Posterior cingulate gyrus (tissue), 11 donors: ENCODE results near the gene FBXW8.
A peak's percentile ranks its signal among the peaks of the same experiment; 100 is the strongest.

Experiments used
- DNase-seq, 10 donors: peaks; one replicate each; pipeline versions ENCODE4 v3.0.0 to v3.0.0-alpha.2; 2020 to 2021; ENCODE audit warnings: mixed read lengths in 3 of 10
- intact Hi-C: fragments of 100-400 bp; cut with DNase I; formaldehyde crosslinking; loops from one replicate; pipeline ENCODE4 v1.15.1; 2023

The FBXW8 gene

DNA sequence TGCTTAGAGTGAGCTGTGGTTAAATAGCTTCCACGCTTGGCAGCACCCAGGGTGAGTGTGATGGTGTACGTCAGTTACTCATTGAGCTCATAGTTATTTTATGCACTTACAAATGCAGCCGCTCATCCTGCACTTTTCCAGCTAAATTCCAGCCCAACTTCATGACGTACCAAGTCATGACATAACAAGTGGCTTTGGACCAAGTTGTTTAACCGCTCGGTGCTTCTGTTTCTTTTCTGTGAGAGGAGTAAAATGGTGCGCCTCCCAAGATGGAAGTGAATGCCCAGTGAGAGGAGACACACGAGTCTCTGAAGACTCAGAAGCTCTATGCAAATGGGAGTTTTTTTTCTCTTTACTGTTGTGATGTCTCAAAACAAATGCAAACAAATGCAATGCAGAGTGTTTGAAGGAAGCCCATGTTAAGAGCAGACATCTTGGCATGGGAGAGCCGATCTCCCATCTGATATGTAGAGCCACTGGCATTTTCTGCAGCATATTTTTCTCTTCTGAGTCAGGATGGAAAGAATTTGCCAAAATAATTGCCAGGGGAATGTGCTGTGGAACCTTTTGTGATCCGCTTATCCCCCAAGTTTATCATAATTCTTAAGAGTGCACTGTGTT lies 72.2 kb downstream of the FBXW8 start:
- intact Hi-C loops, result no loop called here
- no peak for DNase-seq

DNA sequence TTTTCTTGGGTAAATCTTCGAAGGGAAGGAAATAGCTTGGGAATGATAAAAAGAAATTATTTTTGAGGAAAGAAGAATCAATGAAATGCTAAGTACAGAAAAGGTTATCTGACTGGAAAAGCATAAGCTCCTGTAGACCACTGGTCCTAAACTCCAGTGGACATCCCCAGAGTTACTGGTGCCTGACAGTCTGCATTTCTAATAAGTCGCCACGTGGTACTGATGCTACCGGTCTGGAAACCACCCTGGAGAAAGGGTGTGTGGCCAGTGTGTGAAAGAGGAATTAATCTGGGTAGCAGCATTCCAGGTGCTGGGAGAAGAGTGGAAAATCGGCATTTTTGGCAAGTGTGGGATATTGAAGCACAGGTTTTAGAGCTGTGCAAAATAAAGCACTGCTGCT lies 73.3 kb downstream of the FBXW8 start:
- intact Hi-C loops, result no loop called here
- no peak for DNase-seq

DNA sequence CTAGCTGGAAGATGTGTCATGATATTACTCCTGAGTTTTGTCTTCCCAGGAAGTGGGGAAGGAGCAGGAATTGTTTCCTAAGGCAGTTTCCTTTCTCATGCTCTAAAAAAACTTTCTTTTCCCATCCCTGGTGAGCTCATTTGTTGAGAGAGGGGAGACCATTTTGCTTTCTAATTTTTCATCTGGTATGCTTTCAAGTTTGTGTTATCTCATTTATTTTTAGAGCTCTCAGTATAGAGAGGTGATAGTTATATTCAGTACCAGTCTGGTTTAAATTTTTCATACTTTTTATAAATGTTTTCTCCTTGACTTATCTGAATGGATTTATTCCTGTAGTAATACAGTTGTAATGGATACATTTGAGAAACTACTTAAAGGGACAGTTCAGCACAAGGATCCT lies 79.6 kb downstream of the FBXW8 start:
- DNase-seq, result no peak
- intact Hi-C loops, result no loop called here

DNA sequence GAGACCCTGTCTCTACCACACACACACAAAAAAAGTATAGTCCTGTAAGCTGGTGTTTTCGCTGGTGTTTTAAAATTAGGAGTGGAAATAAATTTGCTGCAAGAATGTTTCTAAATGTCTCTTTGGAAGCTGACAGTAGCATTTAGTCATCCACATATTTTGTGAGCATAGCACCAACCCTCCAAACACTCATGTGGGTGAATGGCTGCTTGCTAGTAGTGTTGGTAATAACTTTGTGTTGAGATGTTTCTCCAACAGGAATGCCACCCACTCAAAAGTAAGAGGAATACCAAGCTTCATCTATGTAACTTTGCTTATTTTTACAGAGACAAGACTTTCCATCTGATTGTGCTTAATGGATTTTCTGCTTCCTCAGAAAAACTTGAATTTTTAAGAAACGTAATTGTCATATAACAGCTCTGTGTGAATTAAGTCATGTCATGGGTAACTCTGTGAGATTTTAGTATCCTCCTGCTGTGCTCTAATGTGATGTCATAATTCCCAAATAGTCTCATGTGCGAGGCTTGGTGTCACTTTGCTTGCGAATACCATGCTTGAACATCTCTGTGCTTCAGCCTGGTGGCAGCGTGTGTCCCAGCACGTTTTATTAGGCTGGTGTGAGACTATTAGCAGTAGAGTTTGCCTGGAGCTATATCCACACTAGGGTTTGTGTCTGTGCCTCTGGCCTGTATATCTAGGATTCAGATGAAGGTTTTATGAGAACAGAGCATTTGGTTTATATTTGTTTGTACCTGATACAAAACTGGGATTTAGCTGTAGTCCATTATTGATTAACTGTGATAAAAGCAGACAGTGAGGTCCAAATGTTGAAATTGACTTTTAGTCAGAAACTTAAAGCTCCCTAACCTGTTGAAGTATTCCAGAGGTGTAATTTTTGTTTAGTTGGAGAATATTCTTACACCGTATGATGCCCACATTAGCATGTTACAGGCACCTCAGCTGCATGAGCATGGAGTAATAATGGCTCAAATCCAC lies 80.5 kb downstream of the FBXW8 start:
- intact Hi-C loops, result no loop called here
- no peak for DNase-seq

DNA sequence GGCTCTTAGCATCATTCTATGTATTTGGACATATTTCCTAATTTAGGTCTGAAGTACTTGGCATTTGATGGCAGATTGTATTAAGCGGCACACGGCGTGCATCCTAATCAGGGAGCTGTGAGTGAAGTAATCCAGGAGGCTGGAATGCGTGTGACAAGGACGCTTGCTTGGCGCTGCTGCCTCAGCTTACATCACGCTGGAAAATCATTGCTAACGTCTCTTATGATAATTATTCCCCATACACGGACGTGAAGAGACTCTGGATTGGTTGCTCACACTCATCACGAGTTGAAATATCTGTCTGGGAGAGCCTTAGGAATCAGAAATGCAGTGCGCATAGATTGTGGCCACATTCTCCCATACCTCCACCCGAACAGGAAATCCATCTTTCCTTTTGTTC lies 85.3 kb downstream of the FBXW8 start:
- DNase-seq, result peak in 1 of 10 donors; percentile 83
- intact Hi-C loops, result no loop called here

DNA sequence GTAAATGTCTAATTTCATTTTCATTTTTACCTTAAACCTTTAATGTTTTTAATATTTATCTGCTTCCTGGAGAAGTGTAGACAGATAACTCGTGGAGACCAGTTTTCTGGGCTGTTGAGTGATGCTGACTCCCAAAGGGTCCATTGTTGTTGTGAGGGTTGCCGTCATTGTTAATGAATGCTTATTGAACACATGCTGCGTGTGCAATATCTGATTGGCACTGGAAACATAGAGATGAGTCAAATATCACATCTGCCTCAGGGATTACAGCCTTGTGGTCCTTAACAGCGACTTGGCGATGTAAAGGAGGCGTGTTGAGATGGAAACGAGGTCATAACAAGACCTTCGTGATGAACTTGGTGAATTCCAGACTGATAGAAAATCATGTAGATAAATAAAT lies 85.9 kb downstream of the FBXW8 start:
- DNase-seq, result no peak
- intact Hi-C loops, result no loop called here

DNA sequence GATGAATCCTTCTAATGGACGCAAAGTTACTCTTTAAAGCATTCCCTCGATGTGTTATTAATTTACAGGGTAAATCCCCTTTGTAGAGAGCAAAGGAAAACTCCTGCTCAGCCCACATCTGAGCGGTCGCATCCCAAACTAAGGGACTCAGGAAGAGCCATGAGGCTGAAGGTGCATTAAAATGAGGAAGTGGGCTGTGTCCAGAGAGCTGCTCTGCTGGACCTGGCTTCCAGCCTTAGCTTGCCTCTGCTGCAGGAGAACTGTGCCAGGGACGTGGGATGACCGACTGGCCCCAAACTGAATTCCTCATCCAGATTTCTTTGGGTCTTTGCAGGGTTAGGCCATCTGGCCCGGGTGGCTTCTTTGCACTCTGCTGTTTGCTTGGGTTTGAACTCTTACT lies 88.3 kb downstream of the FBXW8 start:
- intact Hi-C loops, result no loop called here
- no peak for DNase-seq

DNA sequence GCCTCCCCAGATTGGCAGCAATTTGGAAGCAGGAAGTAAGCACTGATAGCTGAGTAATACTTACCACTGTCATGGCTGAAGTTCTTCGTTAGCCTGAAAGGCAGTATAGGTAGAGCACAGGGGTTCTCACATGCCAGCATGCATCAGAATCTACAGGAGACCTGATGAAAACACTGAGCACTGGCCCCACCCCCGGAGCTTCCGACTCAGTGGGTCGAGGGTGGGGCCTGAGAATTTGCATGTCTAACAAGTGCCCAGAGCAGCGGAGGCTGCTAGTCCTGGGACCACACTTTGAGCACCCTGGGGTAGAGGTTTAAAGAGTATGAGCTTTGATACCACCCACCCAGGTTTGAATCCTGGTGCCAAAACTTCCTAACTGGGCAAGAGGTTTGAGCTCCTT lies 89.6 kb downstream of the FBXW8 start:
- DNase-seq, result no peak
- intact Hi-C loops, result no loop called here

DNA sequence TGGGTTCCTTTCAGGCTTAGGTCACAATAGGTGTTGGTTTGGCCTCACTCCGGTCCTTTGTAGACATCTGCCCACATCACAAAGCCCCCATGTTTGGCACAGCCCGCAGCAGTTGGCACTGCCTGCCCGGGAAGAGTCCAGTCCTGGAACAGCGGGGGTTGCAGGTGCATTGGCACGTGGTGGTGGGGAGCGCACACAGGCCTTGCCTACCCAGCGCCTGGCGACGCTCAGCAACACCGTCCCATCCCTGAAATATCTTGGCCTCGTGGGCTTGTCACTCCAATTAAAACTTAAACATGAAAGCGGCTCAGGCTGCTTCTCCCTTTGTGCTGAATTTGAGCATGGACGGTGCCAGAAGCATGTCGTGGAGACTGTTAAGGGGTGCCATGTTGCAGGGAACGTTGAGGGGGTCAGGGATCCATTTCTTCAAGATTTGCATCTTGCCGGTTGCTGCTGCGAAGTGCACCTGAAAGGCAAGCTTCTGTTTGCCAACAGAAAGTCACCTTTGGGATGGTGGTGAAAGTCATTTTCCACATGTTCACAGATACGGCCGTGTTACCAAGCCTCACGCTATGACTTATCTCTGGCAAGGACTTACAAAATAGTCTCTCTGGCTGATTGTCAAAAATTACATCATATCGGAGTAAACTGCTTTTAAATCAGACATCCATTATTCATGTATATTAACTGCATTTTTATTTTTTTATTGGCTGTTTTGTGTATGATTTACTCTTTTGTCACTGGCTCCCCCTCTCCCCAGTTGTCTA lies 91.5 kb downstream of the FBXW8 start:
- DNase-seq, result no peak
- intact Hi-C loops, result no loop called here

DNA sequence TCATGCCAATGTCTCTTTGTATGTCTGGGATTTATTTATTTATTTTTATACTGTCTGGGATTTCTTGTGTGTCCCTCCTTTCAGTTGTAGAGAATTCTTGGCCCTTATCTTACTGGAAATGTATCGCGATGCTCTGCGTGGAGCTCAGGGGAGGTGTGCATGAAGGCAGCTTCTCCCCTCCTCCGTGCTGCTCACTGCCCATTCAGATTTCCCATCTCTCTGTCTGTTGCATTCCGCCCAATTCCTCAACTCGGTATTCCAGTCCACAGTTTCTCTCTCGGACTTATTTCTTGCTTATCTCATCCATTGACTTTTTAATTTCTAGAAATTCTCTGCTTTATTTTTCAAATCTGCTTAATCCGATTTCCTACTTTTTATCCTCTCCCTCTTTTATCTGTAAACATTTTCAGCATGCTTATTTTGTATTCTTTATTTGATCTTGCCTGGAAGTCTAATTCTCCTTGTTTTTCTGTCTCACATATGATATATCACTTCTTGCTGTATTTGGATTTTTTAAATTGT lies 93.2 kb downstream of the FBXW8 start:
- intact Hi-C loops, result no loop called here
- DNase-seq, result no peak

DNA sequence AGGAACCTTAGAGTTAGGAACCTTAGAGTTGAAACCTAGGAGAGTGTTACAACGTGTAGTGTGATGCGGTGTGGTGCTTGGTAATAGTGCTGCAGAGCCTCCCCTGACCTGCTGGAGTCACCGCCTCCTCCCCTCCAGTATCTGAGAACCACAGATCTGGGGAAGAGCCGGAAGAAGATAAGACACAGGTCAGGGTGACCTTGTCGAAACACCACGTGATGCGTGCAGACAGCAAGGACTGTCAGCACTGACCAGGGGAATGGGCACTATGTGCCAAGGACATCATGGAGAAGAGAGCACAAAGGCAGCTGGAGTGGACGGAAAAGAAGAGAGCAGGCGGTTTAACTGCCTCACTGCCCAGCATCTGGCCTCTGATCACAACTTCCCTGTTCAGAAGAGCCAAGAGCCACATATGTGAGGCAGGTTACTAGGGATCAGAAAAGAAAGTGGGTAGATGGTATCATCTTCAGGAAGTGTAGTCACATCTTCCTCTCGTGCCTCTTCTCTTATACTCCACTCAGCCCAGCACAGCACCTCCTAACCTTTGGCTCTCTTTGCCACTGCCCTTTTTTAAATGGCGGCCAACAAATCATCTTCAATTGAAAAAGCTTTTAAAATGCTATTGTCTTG lies 94.8 kb downstream of the FBXW8 start:
- intact Hi-C loops, result no loop called here
- DNase-seq, result no peak

DNA sequence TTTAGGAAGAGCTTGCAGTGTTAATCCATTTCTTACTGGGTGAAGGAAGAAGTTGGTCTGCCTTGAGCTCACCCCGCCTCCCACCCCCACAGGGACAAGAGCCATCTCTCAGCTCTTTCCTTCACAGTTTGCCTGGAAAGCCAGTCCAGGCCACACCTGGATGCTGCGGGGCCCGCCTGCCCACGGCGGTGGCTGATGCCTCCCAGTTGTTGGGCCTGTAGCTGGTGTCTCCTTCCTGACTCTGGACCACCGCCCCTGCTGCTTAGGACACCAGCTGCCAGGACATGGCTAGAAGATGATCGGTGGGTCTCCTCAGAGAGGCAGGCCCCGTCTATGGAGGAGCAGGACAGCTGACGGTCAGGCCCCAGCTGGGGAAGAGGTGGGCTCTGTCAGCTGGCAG lies 95.6 kb downstream of the FBXW8 start:
- no peak for DNase-seq

DNA sequence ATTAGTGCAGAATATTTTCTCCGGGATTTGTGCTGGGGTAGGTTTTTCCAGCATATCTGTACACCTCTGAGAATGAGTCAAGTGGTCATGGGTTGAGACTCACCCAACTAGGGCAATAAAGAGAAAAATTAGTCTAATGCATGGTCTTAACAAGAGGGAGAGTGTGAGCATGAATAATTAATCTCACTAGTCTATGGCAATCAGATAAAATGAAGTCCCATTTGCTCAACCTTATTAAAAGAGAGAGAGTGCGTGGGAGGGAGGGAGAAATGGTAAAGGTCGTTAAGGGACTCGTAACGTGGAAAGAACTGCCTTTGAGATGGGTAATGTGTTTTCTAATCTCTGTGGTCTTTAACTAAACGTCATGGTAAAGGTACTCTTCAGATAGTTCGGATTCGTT lies 96.8 kb downstream of the FBXW8 start:
- intact Hi-C loops, result no loop called here
- DNase-seq, result no peak

More for the DNA sequence above, 95.6 kb downstream of the FBXW8 start:
- intact Hi-C loops, result no loop called here

DNA sequence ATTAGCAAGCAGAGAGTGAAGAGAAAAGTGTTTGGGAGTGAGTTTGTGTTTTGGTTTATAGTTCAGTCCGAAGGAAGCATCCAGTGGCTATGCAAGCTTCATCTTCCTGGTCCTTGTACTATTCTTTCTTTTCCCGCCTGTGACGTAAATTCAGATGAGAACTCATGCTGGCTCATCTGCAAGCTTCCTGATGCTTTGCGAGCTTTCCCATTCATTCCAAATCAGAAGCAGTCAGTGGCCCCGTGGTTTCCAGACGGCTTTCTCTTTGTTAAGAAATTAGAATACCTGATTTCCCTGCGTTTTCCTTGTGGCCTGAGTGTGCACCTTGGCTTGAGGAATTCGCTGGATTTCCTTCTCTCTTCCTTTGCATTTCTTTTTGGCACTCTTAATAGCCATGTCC lies 99.0 kb downstream of the FBXW8 start:
- intact Hi-C loops, result no loop called here
- no peak for DNase-seq

DNA sequence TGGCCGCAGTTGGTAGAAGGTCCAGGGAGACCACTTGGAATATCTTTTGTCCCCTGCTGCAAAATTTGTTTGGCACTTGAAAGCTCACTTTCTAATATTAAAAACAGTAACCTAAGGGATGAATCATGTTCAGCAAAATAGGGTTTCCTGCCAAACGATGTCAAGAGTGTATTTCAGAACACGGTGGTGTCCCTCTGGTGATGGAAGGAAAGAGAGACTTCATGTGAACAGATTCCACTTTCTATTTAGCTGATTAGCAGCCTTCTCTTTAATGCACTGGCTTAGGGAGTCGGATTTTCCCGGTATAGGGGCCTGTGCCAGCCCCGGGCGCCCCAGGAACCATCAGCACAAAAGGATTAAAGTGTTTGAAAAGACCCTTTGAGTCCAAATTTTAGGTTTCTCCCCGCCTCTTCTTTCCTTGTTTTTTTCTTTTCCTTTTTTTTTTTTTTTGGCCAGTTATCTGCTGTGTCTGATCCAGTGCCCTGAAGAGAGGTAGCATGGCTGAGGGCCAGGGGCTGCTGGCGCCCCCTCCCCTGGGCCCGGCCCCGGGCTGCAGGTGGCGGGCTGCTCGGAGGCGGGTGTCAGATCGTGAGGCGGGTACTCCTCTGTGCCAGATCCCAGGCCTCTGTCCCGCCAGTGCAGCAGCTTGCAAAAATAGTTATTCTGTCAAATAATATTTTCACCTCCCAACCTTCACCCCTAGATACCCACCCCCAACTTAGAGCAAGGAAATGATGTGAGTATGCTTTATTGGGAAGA lies 100.1 kb downstream of the FBXW8 start:
- peak in 1 of 10 donors; percentile 79 for DNase-seq
- intact Hi-C loops, result no loop called here

DNA sequence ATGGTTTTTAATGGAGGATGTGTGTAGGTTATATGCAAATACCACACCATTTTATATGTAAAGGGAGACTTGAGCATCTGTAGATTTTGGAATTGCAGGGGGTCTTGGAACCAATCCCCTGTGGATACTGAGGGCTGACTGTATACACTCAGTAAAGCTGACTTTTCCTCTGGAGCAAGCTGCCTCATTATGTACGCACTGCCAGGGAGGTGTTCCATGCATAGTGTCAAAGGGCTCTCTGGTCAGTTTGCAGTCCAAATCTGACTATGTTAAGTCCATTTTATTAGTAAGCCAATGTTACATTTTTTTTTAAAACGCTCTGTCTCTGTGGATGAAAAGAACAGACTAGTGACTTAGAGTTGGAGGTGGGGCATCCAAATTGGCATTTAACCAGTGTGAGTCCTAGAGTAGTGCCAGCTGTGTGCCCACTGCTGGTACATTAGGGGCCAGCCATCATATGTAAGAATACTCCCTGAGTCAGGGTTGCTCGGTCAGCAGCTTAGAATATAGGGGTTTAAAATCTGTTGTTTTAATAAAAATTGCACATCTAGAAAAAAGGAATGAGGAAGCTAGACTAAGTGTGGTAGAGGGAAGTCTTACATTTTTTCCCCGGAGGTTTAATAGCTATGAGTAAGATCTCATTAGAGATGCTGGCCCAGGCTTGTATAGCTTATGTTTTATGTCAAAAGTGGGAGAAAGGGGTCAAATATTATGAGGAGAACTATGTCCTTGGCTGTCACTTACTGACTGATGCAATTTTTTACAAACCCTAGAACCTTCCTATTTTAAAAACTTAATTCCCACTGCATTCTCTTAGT lies 101.4 kb downstream of the FBXW8 start:
- intact Hi-C loops, result no loop called here

DNA sequence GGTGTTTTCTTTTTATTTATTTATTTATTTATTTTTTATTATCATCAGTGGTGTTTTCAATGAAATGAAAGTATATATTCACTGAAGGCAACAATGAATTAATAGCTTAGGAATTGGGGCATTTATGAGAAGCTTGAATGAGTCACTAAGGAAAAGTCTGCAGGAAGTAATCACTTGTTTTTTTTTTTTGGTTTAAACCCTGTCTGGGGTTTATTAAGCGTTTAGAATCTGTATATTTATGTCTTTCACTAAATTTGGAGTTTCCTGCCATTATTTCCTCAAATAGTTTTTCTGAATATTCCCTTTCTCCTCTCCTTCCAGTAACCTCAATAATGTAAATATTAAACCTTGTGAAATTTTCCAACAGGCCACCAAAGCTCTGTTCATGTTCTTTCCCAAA lies 103.0 kb downstream of the FBXW8 start:
- no peak for DNase-seq
- intact Hi-C loops, result no loop called here

More for the DNA sequence above, 101.4 kb downstream of the FBXW8 start:
- DNase-seq, result no peak

DNA sequence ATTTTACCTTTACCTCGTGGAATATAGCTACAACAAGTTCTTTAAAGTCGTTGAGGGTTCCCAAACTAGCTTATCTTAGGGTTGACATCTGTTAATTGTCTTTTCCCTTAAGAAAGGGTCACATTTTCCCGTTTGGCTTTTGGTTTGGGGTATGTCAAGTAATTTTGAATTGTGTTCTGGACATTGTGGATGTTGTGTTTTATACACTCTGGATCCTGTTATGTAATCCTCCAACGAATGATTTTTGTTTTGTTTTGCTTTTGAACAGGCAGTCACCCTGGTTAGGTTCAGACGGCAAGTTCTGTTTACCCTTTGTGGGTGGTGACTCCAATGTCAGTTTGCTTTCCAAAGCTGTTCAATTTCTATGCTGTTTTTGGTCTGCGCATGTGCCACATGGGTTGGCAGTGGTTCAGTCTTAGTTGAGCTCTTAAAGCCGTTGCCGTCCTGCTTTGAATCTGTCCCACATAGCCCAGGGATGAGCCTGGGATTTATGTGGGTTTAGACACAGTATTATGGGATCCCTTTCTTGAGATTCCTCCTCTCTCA lies 103.7 kb downstream of the FBXW8 start:
- intact Hi-C loops, result no loop called here
- no peak for DNase-seq

DNA sequence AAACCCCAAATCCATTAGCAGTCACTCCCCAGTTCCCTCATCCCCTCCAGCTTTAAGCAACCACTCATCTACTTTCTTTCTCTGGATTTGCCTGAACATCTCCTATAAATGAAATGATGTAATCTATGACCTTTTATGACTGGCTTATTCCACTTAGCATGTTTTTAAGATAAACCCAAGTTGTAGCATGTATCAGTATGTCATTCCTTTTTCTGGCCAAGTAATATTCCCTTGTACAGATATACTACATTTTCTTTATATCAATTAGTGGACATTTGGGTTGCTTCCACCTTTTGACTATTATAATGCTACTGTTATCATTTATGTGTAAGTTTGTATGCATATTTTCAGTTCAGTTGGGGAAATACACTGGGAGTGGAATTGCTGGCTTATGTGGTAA lies 105.1 kb downstream of the FBXW8 start:
- intact Hi-C loops, result no loop called here
- no peak for DNase-seq
